ENCODE data around the gene ADCK1.
"Not testable (repeated sequence)": the region's sequence is repeated elsewhere in the genome, so short reads cannot be mapped to it uniquely, and the experiment has no call there.

The ADCK1 gene

DNA sequence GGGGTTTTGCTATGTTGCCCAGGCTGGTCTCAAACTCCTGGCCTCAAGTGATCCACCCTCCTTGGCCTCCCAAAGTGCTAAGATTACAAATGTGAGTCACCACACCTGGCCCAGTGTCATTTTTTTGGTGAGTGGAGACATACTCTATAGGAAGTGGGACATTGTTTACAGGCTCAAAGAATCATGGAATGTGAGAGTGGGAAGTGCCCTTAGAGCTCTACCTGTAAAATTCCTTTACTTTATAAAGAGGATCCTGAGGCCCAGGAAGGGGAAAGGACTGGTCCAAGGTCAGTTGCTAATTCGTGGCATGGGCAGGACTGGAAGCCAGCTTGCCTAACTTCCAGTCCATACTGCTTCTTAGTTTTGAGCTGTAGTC lies 8.7 kb upstream of the ADCK1 start:
- ChIA-PET CTCF (no interaction called here), POLR2A (no interaction called here)
- peaks cover 0 to 8% (median 0%) of the 10 kb centered on the region in 5 experiments for H3K27me3 ChIP-seq (replicated peaks in 2 of 5; ENCODE audit: control insufficient read depth in 4 of 5, insufficient read depth in 5 of 5, low read length in 4 of 5)
- no peaks in the 10 kb centered on the region for H3K4me1 ChIP-seq (ENCODE audit: control extremely low read depth in 1 of 4, control insufficient read depth in 4 of 4, insufficient read depth in 4 of 4, low read length in 3 of 4)
- H3K9me3 ChIP-seq (ENCODE audit: control extremely low read depth in 1 of 5, control insufficient read depth in 4 of 5, insufficient read depth in 2 of 5, low read depth in 1 of 5, low read length in 4 of 5) = no peaks in the 10 kb centered on the region
- DNase-seq = no peak
- WGBS (ENCODE audit: insufficient coverage) = no CpG with 5 or more reads among the region's 1 CpG
- no peaks in the 10 kb centered on the region for H3K36me3 ChIP-seq (ENCODE audit: control insufficient read depth in 4 of 4, insufficient read depth in 4 of 4, low read length in 3 of 4)
- no peak overlapping the region for H3K27ac ChIP-seq (ENCODE audit: insufficient read depth in 1 of 2, low read depth in 1 of 2, low read length in 2 of 2, poor library complexity in 1 of 2, severe bottlenecking in 2 of 2)
- no peak overlapping the region for H3K4me3 ChIP-seq (ENCODE audit: control insufficient read depth in 1 of 7, extremely low read depth in 1 of 7, insufficient read depth in 4 of 7, low read depth in 2 of 7, low read length in 6 of 7)

DNA sequence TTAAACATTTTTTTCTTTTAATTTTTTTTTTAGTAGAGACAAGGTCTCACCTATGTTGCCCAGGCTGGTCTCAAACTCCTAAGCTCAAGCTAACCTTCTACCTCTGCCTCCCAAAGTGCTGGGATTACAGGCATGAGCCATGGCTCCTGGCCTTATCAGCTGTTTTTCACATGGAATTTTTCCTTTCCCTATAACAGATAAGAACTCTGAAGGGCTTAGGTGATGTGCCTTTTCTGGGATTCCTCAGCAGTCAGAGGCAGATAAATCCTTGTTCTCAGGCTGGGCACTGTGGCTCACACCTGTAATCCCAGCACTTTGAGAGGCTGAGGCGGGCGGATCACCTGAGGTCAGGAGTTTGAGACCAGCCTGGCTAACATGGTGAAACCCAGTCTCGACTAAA lies 6.7 kb upstream of the ADCK1 start:
- H3K4me1 ChIP-seq (ENCODE audit: control extremely low read depth in 1 of 4, control insufficient read depth in 4 of 4, insufficient read depth in 4 of 4, low read length in 3 of 4); H3K9me3 ChIP-seq (ENCODE audit: control extremely low read depth in 1 of 5, control insufficient read depth in 4 of 5, insufficient read depth in 2 of 5, low read depth in 1 of 5, low read length in 4 of 5); H3K27ac ChIP-seq (ENCODE audit: insufficient read depth in 1 of 2, low read depth in 1 of 2, low read length in 2 of 2, poor library complexity in 1 of 2, severe bottlenecking in 2 of 2); H3K27me3 ChIP-seq (replicated peaks in 2 of 5; ENCODE audit: control insufficient read depth in 4 of 5, insufficient read depth in 5 of 5, low read length in 4 of 5); DNase-seq; H3K36me3 ChIP-seq (ENCODE audit: control insufficient read depth in 4 of 4, insufficient read depth in 4 of 4, low read length in 3 of 4); POLR2A ChIA-PET; H3K4me3 ChIP-seq (ENCODE audit: control insufficient read depth in 1 of 7, extremely low read depth in 1 of 7, insufficient read depth in 4 of 7, low read depth in 2 of 7, low read length in 6 of 7); CTCF ChIA-PET: not testable (repeated sequence)
- WGBS (ENCODE audit: insufficient coverage) = 100% methylated on average over 1 of the region's 3 CpGs

DNA sequence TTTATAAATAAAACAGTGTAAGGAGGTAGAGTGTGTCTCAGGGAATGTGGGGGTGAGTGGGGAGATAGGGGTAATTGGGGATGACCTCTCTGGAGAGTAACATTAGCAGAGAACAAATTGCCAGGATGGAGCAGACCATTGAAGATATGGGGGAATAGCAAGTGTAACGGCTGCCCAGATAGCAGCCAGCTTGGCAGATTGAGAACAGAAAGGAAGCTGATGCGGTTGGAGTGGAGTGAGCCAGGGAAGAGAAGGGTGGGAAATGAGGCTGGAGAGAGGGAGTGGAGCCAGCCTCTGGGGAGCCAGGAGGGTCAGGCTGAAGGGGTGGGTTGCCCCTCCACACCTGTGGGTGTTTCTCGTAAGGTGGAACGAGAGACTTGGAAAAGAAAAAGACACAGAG lies 5.6 kb upstream of the ADCK1 start:
- no peak for DNase-seq
- Histone ChIP-seq H3K9me3 (ENCODE audit: control extremely low read depth in 1 of 5, control insufficient read depth in 4 of 5, insufficient read depth in 2 of 5, low read depth in 1 of 5, low read length in 4 of 5) (no peaks in the 10 kb centered on the region), H3K27ac (ENCODE audit: insufficient read depth in 1 of 2, low read depth in 1 of 2, low read length in 2 of 2, poor library complexity in 1 of 2, severe bottlenecking in 2 of 2) (no peak overlapping the region), H3K4me3 (ENCODE audit: control insufficient read depth in 1 of 7, extremely low read depth in 1 of 7, insufficient read depth in 4 of 7, low read depth in 2 of 7, low read length in 6 of 7) (no peak overlapping the region), H3K36me3 (ENCODE audit: control insufficient read depth in 4 of 4, insufficient read depth in 4 of 4, low read length in 3 of 4) (no peaks in the 10 kb centered on the region), H3K4me1 (ENCODE audit: control extremely low read depth in 1 of 4, control insufficient read depth in 4 of 4, insufficient read depth in 4 of 4, low read length in 3 of 4) (no peaks in the 10 kb centered on the region), H3K27me3 (replicated peaks in 2 of 5; ENCODE audit: control insufficient read depth in 4 of 5, insufficient read depth in 5 of 5, low read length in 4 of 5) (peaks cover 0 to 8% (median 0%) of the 10 kb centered on the region in 5 experiments)
- ChIA-PET POLR2A (no interaction called here), CTCF (no interaction called here)
- 85% methylated on average over 4 of the region's 4 CpGs for WGBS (ENCODE audit: insufficient coverage)

DNA sequence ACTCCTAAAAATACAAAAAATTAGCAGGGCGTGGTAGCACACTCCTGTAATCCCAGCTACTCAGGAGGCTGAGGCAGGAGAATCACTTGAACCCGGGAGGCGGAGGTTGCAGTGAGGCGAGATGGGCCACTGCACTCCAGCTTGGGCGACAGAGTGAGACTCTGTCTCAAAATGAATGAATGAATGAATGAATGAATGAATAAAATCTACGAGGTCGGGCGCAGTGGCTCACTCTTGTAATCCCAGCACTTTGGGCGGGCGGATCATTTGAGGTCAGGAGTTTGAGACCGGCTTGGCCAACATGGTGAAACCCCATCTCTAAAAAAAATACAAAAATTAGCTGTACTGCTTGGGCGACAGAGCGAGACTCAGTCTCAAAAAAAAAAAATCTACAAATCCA lies 453 bp upstream of the ADCK1 start:
- H3K4me1 ChIP-seq (ENCODE audit: control extremely low read depth in 1 of 4, control insufficient read depth in 4 of 4, insufficient read depth in 4 of 4, low read length in 3 of 4); H3K27me3 ChIP-seq (replicated peaks in 2 of 5; ENCODE audit: control insufficient read depth in 4 of 5, insufficient read depth in 5 of 5, low read length in 4 of 5); H3K36me3 ChIP-seq (ENCODE audit: control insufficient read depth in 4 of 4, insufficient read depth in 4 of 4, low read length in 3 of 4); H3K9me3 ChIP-seq (ENCODE audit: control extremely low read depth in 1 of 5, control insufficient read depth in 4 of 5, insufficient read depth in 2 of 5, low read depth in 1 of 5, low read length in 4 of 5); DNase-seq: not testable (repeated sequence)
- peak overlapping the region in 6 of 7 experiments; percentile 66 to 89 (median 84) for H3K4me3 ChIP-seq (ENCODE audit: control insufficient read depth in 1 of 7, extremely low read depth in 1 of 7, insufficient read depth in 4 of 7, low read depth in 2 of 7, low read length in 6 of 7)
- H3K27ac ChIP-seq (ENCODE audit: insufficient read depth in 1 of 2, low read depth in 1 of 2, low read length in 2 of 2, poor library complexity in 1 of 2, severe bottlenecking in 2 of 2) = peak overlapping the region in 1 of 2 experiments; percentile 79
- CTCF ChIA-PET = interaction anchor here (1.2 to 2.6 kb wide), 3 partner anchors 20 to 42 kb away, joined by 4 to 9 read pairs (median 5); partner anchors contain the start of gene SNW1
- POLR2A ChIA-PET = interaction anchor here (1.4 kb wide), 1 partner anchor 38 kb away, joined by 10 read pairs; the partner anchor contains the start of gene SNW1
- 85% methylated on average over 12 of the region's 13 CpGs for WGBS (ENCODE audit: insufficient coverage)

DNA sequence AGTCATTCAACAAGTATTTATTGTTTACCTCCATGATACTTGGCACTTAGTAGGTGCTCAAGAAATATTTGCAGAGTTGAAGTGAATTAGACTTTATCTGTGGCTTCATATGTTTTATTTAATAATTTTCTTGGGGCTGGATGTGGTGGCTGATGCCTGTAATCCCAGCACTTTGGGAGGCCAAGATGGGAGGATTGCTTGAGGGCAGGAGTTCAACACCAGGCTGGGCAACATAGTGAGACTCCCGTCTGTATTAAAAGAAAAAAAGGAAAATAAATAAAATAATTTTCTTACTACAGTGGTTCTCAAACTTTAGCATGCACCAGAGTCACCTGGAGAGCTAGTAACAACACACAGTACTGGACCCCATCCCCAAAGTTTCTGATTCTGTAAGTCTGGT lies 905 bp downstream of the ADCK1 start:
- H3K36me3 ChIP-seq (ENCODE audit: control insufficient read depth in 4 of 4, insufficient read depth in 4 of 4, low read length in 3 of 4) = no peaks in the 10 kb centered on the region
- DNase-seq = no peak
- H3K4me3 ChIP-seq (ENCODE audit: control insufficient read depth in 1 of 7, extremely low read depth in 1 of 7, insufficient read depth in 4 of 7, low read depth in 2 of 7, low read length in 6 of 7) = peak overlapping the region in 5 of 7 experiments; percentile 79 to 89 (median 84)
- H3K27ac ChIP-seq (ENCODE audit: insufficient read depth in 1 of 2, low read depth in 1 of 2, low read length in 2 of 2, poor library complexity in 1 of 2, severe bottlenecking in 2 of 2) = peak overlapping the region in 1 of 2 experiments; percentile 79
- ChIA-PET POLR2A (interaction anchor here (1.4 kb wide), 1 partner anchor 40 kb away, joined by 10 read pairs; the partner anchor contains the start of gene SNW1), CTCF (interaction anchor here (1.1 to 2.6 kb wide), 4 partner anchors 18 to 342 kb away, joined by 3 to 9 read pairs (median 4); partner anchors contain the start of gene SNW1)
- no CpG with 5 or more reads among the region's 1 CpG for WGBS (ENCODE audit: insufficient coverage)
- H3K27me3 ChIP-seq (replicated peaks in 2 of 5; ENCODE audit: control insufficient read depth in 4 of 5, insufficient read depth in 5 of 5, low read length in 4 of 5) = no peaks in the 10 kb centered on the region
- H3K9me3 ChIP-seq (ENCODE audit: control extremely low read depth in 1 of 5, control insufficient read depth in 4 of 5, insufficient read depth in 2 of 5, low read depth in 1 of 5, low read length in 4 of 5) = no peaks in the 10 kb centered on the region
- H3K4me1 ChIP-seq (ENCODE audit: control extremely low read depth in 1 of 4, control insufficient read depth in 4 of 4, insufficient read depth in 4 of 4, low read length in 3 of 4) = peaks cover 0 to 8% (median 5%) of the 10 kb centered on the region in 4 experiments

DNA sequence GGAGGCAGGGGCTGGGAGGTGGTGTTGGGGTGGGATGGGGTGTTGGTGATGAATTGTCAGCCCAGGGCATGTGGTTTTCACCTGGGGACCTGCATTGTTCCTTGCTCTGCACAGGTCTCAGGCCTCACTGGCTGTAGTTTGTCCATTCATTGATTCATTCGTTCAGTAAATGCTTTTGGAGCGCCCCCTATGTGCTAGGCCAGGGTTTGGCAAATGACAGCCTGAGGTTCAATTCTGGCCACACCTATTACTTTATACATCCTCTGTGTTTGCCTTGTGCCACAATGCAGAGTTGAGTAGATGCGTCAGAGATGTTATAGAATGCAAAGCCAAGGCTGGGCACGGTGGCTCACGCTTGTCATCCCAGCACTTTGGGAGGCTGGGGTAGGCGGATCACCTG lies 4.7 kb downstream of the ADCK1 start:
- CTCF ChIA-PET = no interaction called here
- peak in 2 of 3 donors; percentile 2 to 14 for DNase-seq
- POLR2A ChIA-PET = no interaction called here
- Histone ChIP-seq H3K27me3 (replicated peaks in 2 of 5; ENCODE audit: control insufficient read depth in 4 of 5, insufficient read depth in 5 of 5, low read length in 4 of 5) (no peaks in the 10 kb centered on the region), H3K4me3 (ENCODE audit: control insufficient read depth in 1 of 7, extremely low read depth in 1 of 7, insufficient read depth in 4 of 7, low read depth in 2 of 7, low read length in 6 of 7) (no peak overlapping the region), H3K36me3 (ENCODE audit: control insufficient read depth in 4 of 4, insufficient read depth in 4 of 4, low read length in 3 of 4) (no peaks in the 10 kb centered on the region), H3K27ac (ENCODE audit: insufficient read depth in 1 of 2, low read depth in 1 of 2, low read length in 2 of 2, poor library complexity in 1 of 2, severe bottlenecking in 2 of 2) (no peak overlapping the region), H3K4me1 (ENCODE audit: control extremely low read depth in 1 of 4, control insufficient read depth in 4 of 4, insufficient read depth in 4 of 4, low read length in 3 of 4) (peaks cover 0 to 8% (median 5%) of the 10 kb centered on the region in 4 experiments), H3K9me3 (ENCODE audit: control extremely low read depth in 1 of 5, control insufficient read depth in 4 of 5, insufficient read depth in 2 of 5, low read depth in 1 of 5, low read length in 4 of 5) (no peaks in the 10 kb centered on the region)
- whole genome bisulfite sequencing (ENCODE audit: insufficient coverage) = 14% methylated on average over 2 of the region's 6 CpGs

DNA sequence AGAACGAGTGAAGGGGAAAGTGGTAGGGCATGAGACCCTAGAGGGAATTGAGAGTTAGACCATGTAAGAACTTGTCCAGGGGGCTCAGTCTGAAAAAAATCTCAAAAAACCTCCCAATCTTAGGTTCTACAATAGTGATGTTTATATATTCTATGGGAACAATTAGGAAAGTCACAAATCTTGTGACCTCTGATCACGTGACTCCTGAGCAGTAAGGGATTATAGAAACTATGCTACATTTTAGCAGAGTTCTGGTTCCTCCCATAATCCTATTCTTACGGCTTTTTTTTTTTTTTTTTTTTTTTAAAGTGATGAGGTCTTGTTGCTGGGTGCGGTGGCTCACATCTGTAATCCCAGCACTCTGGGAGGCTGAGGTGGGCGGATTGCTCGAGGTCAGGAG lies 5.8 kb downstream of the ADCK1 start:
- Histone ChIP-seq H3K4me3 (ENCODE audit: control insufficient read depth in 1 of 7, extremely low read depth in 1 of 7, insufficient read depth in 4 of 7, low read depth in 2 of 7, low read length in 6 of 7) (no peak overlapping the region), H3K27ac (ENCODE audit: insufficient read depth in 1 of 2, low read depth in 1 of 2, low read length in 2 of 2, poor library complexity in 1 of 2, severe bottlenecking in 2 of 2) (no peak overlapping the region), H3K4me1 (ENCODE audit: control extremely low read depth in 1 of 4, control insufficient read depth in 4 of 4, insufficient read depth in 4 of 4, low read length in 3 of 4) (peaks cover 0 to 1% (median under 1%) of the 10 kb centered on the region in 4 experiments), H3K9me3 (ENCODE audit: control extremely low read depth in 1 of 5, control insufficient read depth in 4 of 5, insufficient read depth in 2 of 5, low read depth in 1 of 5, low read length in 4 of 5) (no peaks in the 10 kb centered on the region), H3K36me3 (ENCODE audit: control insufficient read depth in 4 of 4, insufficient read depth in 4 of 4, low read length in 3 of 4) (no peaks in the 10 kb centered on the region), H3K27me3 (replicated peaks in 2 of 5; ENCODE audit: control insufficient read depth in 4 of 5, insufficient read depth in 5 of 5, low read length in 4 of 5) (no peaks in the 10 kb centered on the region)
- WGBS (ENCODE audit: insufficient coverage) = 100% methylated on average over 3 of the region's 6 CpGs
- ChIA-PET POLR2A (no interaction called here), CTCF (no interaction called here)
- no peak for DNase-seq
